ENCODE measurements around the gene THAP4. TPM values are rescaled to one million over a fixed set of nuclear protein-coding genes. Genes with fewer than 3 reads are reported as not detected.
A peak's percentile ranks its signal among the peaks of the same experiment; 100 is the strongest.

THAP4 gene
- total RNA-seq, 1 experiment from 2014 or later: 94.8 TPM

GRCh38 chr2:241555711-241556110 is 81.2 kb downstream of the THAP4 start:
- DNase-seq: peak; percentile 43 to 73
- Histone ChIP-seq H3K27ac (no peak overlapping the region), H2AFZ (no peak overlapping the region), H3K4me3 (no peak overlapping the region), H4K20me1 (ENCODE audit: insufficient read depth) (no peaks in the 10 kb centered on the region), H3F3A (ENCODE audit: insufficient read depth, low read depth) (0 out of 2 replicates have a peak, but pooled peaks cover 2% of the 10 kb centered on the region), H3K9me2 (ENCODE audit: insufficient read depth) (no peaks in the 10 kb centered on the region), H3K9me3 (ENCODE audit: insufficient read depth, low read depth) (peaks cover 6% of the 10 kb centered on the region; the same call in 1 of the 2 replicates), H3K36me3 (ENCODE audit: low read depth) (no peaks in the 10 kb centered on the region), H3K4me1 (replicated peaks; ENCODE audit: insufficient read depth) (peaks cover 12% of the 10 kb centered on the region; the same call in 1 of the 2 replicates), H3K4me2 (no peak overlapping the region), H3K27me3 (ENCODE audit: insufficient read depth, low read depth) (no peaks in the 10 kb centered on the region; the same call in 1 of the 2 replicates), H3K79me2 (ENCODE audit: low read depth) (no peaks in the 10 kb centered on the region)
- intact Hi-C loops (cut with micrococcal nuclease; ENCODE audit: unreplicated experiment): no loop called here
- CTCF ChIA-PET: interaction anchor here (0.6 kb wide), 1 partner anchor 180 kb away, joined by 3 read pairs; no protein-coding TSS in a partner anchor
- no TSS peak for BruUV-seq (replicated peaks)
- POLR2A ChIA-PET (ENCODE audit: unreplicated experiment): no interaction called here
- TF ChIP-seq CTCF (conservative IDR thresholded peaks at IDR 0.05): no peak
- TF ChIP-seq EZH2 (IDR thresholded peaks at IDR 0.05; ENCODE audit: low read depth): no peak

GRCh38 chr2:241554610-241555322 is 82.2 kb downstream of the THAP4 start:
- H3K4me2 ChIP-seq: no peak overlapping the region
- no peak overlapping the region for H3K27ac ChIP-seq
- no peaks in the 10 kb centered on the region; the same call in 1 of the 2 replicates for H3K27me3 ChIP-seq (ENCODE audit: insufficient read depth, low read depth)
- peaks cover 16% of the 10 kb centered on the region; the same call in 1 of the 2 replicates for H3K4me1 ChIP-seq (replicated peaks; ENCODE audit: insufficient read depth)
- BruUV-seq (replicated peaks): no TSS peak
- DNase-seq: no peak
- H3F3A ChIP-seq (ENCODE audit: insufficient read depth, low read depth): no peaks in the 10 kb centered on the region; the same call in 1 of the 2 replicates
- peaks cover 6% of the 10 kb centered on the region; the same call in 1 of the 2 replicates for H3K9me3 ChIP-seq (ENCODE audit: insufficient read depth, low read depth)
- H4K20me1 ChIP-seq (ENCODE audit: insufficient read depth): no peaks in the 10 kb centered on the region
- POLR2A ChIA-PET (ENCODE audit: unreplicated experiment): no interaction called here
- H3K9me2 ChIP-seq (ENCODE audit: insufficient read depth): no peaks in the 10 kb centered on the region
- intact Hi-C loops (cut with micrococcal nuclease; ENCODE audit: unreplicated experiment): no loop called here
- H3K4me3 ChIP-seq: no peak overlapping the region
- H3K79me2 ChIP-seq (ENCODE audit: low read depth): no peaks in the 10 kb centered on the region
- H2AFZ ChIP-seq: no peak overlapping the region
- H3K36me3 ChIP-seq (ENCODE audit: low read depth): no peaks in the 10 kb centered on the region
- CTCF ChIA-PET: interaction anchor here (0.6 kb wide), 1 partner anchor 179 kb away, joined by 3 read pairs; no protein-coding TSS in a partner anchor
- TF ChIP-seq EZH2 (IDR thresholded peaks at IDR 0.05; ENCODE audit: low read depth) (no peak), CTCF (conservative IDR thresholded peaks at IDR 0.05) (no peak)

- no peak overlapping the region for H3K4me2 ChIP-seq
- ChIA-PET CTCF (no interaction called here), POLR2A (ENCODE audit: unreplicated experiment) (no interaction called here)
- TF ChIP-seq EZH2 (IDR thresholded peaks at IDR 0.05; ENCODE audit: low read depth) (no peak), CTCF (conservative IDR thresholded peaks at IDR 0.05) (no peak)
- DNase-seq: no peak
- peaks cover 6% of the 10 kb centered on the region; the same call in 1 of the 2 replicates for H3K9me3 ChIP-seq (ENCODE audit: insufficient read depth, low read depth)
- no peaks in the 10 kb centered on the region; the same call in 1 of the 2 replicates for H3K27me3 ChIP-seq (ENCODE audit: insufficient read depth, low read depth)
- BruUV-seq (replicated peaks): no TSS peak
- H3K4me1 ChIP-seq (replicated peaks; ENCODE audit: insufficient read depth): peaks cover 22% of the 10 kb centered on the region
- intact Hi-C loops (cut with micrococcal nuclease; ENCODE audit: unreplicated experiment): no loop called here
- no peaks in the 10 kb centered on the region for H3K79me2 ChIP-seq (ENCODE audit: low read depth)
- no peak overlapping the region for H3K4me3 ChIP-seq
- H3K36me3 ChIP-seq (ENCODE audit: low read depth): no peaks in the 10 kb centered on the region
- H2AFZ ChIP-seq: no peak overlapping the region
- no peak overlapping the region for H3K27ac ChIP-seq
- H4K20me1 ChIP-seq (ENCODE audit: insufficient read depth): no peaks in the 10 kb centered on the region
- H3F3A ChIP-seq (ENCODE audit: insufficient read depth, low read depth): peaks cover 8% of the 10 kb centered on the region
- no peaks in the 10 kb centered on the region for H3K9me2 ChIP-seq (ENCODE audit: insufficient read depth)
Observed at GRCh38 chr2:241553981-241554380, 83.0 kb downstream of the THAP4 start.

Data from PC-9 (cell line).